Activated naive CD4-positive, alpha-beta T cell treated with anti-CD3 and anti-CD28 coated beads for 36 hours (primary cell): ENCODE data around the gene SNX8. TPM values are rescaled to one million over a fixed set of nuclear protein-coding genes. Genes with fewer than 3 reads are reported as not detected.

Source experiments
- CTCF ChIA-PET: fragments of 350-600 bp; sonication (Branson Sonifier 250); formaldehyde crosslinking; loops from one replicate; lab custom pipeline; 2021; ENCODE audit warnings: antibody characterized with exemption; lab: Charles Lee
- DNase-seq: peaks from one replicate; pipeline ENCODE4 v3.0.0-alpha.2; 2020
- H3K27ac Mint-ChIP-seq: one replicate; pipeline ENCODE4 v1.8.0; 2021; ENCODE audit warnings: mild to moderate bottlenecking, mixed read lengths
- H3K27me3 Mint-ChIP-seq: one replicate; pipeline ENCODE4 v1.8.0; 2021; ENCODE audit warnings: low read depth, mixed read lengths
- H3K36me3 Mint-ChIP-seq: one replicate; pipeline ENCODE4 v1.8.0; 2021; ENCODE audit warnings: low read depth, mixed read lengths
- H3K4me1 Mint-ChIP-seq: one replicate; pipeline ENCODE4 v1.8.0; 2021; ENCODE audit warnings: low read depth, mixed read lengths
- H3K4me3 Mint-ChIP-seq: one replicate; pipeline ENCODE4 v1.8.0; 2021; ENCODE audit warnings: mild to moderate bottlenecking, moderate library complexity, mixed read lengths
- H3K9me3 Mint-ChIP-seq: one replicate; pipeline ENCODE4 v1.8.0; 2021; ENCODE audit warnings: mixed read lengths
- intact Hi-C: fragments of 100-400 bp; cut with micrococcal nuclease; formaldehyde crosslinking; loops from one replicate; pipeline ENCODE4 v1.15.1; 2023
- total RNA-seq, 2 experiments: library from RNA; stranded (reverse); gene quantifications; one replicate each; pipeline ENCODE4 v1.2.3, GENCODE V29; 2021

SNX8 gene
- total RNA-seq, 2 experiments from 2014 or later = 28.7 to 29.6 TPM

- no peaks in the 10 kb centered on the region for H3K9me3 Mint-ChIP-seq
- H3K4me1 Mint-ChIP-seq = peaks cover 2% of the 10 kb centered on the region
- CTCF ChIA-PET = no interaction called here
- H3K4me3 Mint-ChIP-seq = no peak overlapping the region
- H3K27ac Mint-ChIP-seq = no peak overlapping the region
- intact Hi-C loops = no loop called here
- DNase-seq = no peak
- no peaks in the 10 kb centered on the region for H3K27me3 Mint-ChIP-seq
- peaks cover 3% of the 10 kb centered on the region for H3K36me3 Mint-ChIP-seq
These were observed 57.8 kb downstream of the SNX8 start for GRCh38 chr7:2256306-2257045.

- Mint-ChIP-seq H3K36me3 (peaks cover 7% of the 10 kb centered on the region), H3K27ac (no peak overlapping the region), H3K4me3 (no peak overlapping the region), H3K4me1 (no peaks in the 10 kb centered on the region), H3K27me3 (no peaks in the 10 kb centered on the region), H3K9me3 (no peaks in the 10 kb centered on the region)
- CTCF ChIA-PET = no interaction called here
- intact Hi-C loops = no loop called here
- DNase-seq = no peak
These were observed 58.8 kb downstream of the SNX8 start for GRCh38 chr7:2255145-2256139.

GRCh38 chr7:2254429-2255144 is 59.7 kb downstream of the SNX8 start:
- no peaks in the 10 kb centered on the region for H3K4me1 Mint-ChIP-seq
- no peak for DNase-seq
- no peak overlapping the region for H3K27ac Mint-ChIP-seq
- H3K36me3 Mint-ChIP-seq = peaks cover 7% of the 10 kb centered on the region
- H3K9me3 Mint-ChIP-seq = no peaks in the 10 kb centered on the region
- H3K4me3 Mint-ChIP-seq = no peak overlapping the region
- CTCF ChIA-PET = no interaction called here
- no peaks in the 10 kb centered on the region for H3K27me3 Mint-ChIP-seq
- intact Hi-C loops = no loop called here

GRCh38 chr7:2253525-2254244 is 60.6 kb downstream of the SNX8 start:
- H3K4me3 Mint-ChIP-seq = no peak overlapping the region
- CTCF ChIA-PET = no interaction called here
- peaks cover 11% of the 10 kb centered on the region for H3K36me3 Mint-ChIP-seq
- intact Hi-C loops = no loop called here
- no peaks in the 10 kb centered on the region for H3K9me3 Mint-ChIP-seq
- H3K4me1 Mint-ChIP-seq = peaks cover 6% of the 10 kb centered on the region
- DNase-seq = no peak
- no peaks in the 10 kb centered on the region for H3K27me3 Mint-ChIP-seq
- no peak overlapping the region for H3K27ac Mint-ChIP-seq

GRCh38 chr7:2253021-2253420 is 61.2 kb downstream of the SNX8 start:
- DNase-seq = no peak
- Mint-ChIP-seq H3K4me3 (no peak overlapping the region), H3K9me3 (no peaks in the 10 kb centered on the region), H3K27me3 (no peaks in the 10 kb centered on the region), H3K36me3 (peaks cover 11% of the 10 kb centered on the region), H3K4me1 (peaks cover 10% of the 10 kb centered on the region), H3K27ac (no peak overlapping the region)
- CTCF ChIA-PET = no interaction called here
- intact Hi-C loops = no loop called here

- CTCF ChIA-PET = no interaction called here
- peak; percentile 18 for DNase-seq
- Mint-ChIP-seq H3K27me3 (no peaks in the 10 kb centered on the region), H3K9me3 (no peaks in the 10 kb centered on the region), H3K4me1 (peaks cover 11% of the 10 kb centered on the region), H3K4me3 (no peak overlapping the region), H3K36me3 (peaks cover 11% of the 10 kb centered on the region), H3K27ac (no peak overlapping the region)
- intact Hi-C loops = no loop called here
These were observed 62.1 kb downstream of the SNX8 start for GRCh38 chr7:2251841-2252771.

GRCh38 chr7:2251381-2251780 is 62.9 kb downstream of the SNX8 start:
- Mint-ChIP-seq H3K4me1 (peaks cover 11% of the 10 kb centered on the region), H3K36me3 (peaks cover 10% of the 10 kb centered on the region), H3K4me3 (no peak overlapping the region), H3K27ac (no peak overlapping the region), H3K27me3 (no peaks in the 10 kb centered on the region), H3K9me3 (no peaks in the 10 kb centered on the region)
- DNase-seq = no peak
- intact Hi-C loops = no loop called here
- CTCF ChIA-PET = no interaction called here

- H3K27me3 Mint-ChIP-seq = no peaks in the 10 kb centered on the region
- peaks cover 15% of the 10 kb centered on the region for H3K4me1 Mint-ChIP-seq
- intact Hi-C loops = no loop called here
- no peak overlapping the region for H3K4me3 Mint-ChIP-seq
- DNase-seq = no peak
- no peak overlapping the region for H3K27ac Mint-ChIP-seq
- CTCF ChIA-PET = interaction anchor here (1.0 kb wide), 1 partner anchor 101 kb away, joined by 3 read pairs; no protein-coding TSS in a partner anchor
- H3K36me3 Mint-ChIP-seq = peaks cover 14% of the 10 kb centered on the region
- no peaks in the 10 kb centered on the region for H3K9me3 Mint-ChIP-seq
These were observed 64.4 kb downstream of the SNX8 start for GRCh38 chr7:2249744-2250323.

GRCh38 chr7:2248984-2249694 is 65.1 kb downstream of the SNX8 start:
- no peak overlapping the region for H3K4me3 Mint-ChIP-seq
- H3K9me3 Mint-ChIP-seq = no peaks in the 10 kb centered on the region
- CTCF ChIA-PET = interaction anchor here (0.6 to 1.0 kb wide), 3 partner anchors 83 to 965 kb away, joined by 3 read pairs; no protein-coding TSS in a partner anchor
- no peak overlapping the region for H3K27ac Mint-ChIP-seq
- peak; percentile 16 for DNase-seq
- H3K4me1 Mint-ChIP-seq = peaks cover 15% of the 10 kb centered on the region
- intact Hi-C loops = no loop called here
- H3K36me3 Mint-ChIP-seq = peaks cover 18% of the 10 kb centered on the region
- H3K27me3 Mint-ChIP-seq = no peaks in the 10 kb centered on the region
